Loucy (cell line): ENCODE data around the gene DAB2.

Experiments used
- H2AFZ ChIP-seq: fragments of 200-600 bp; sonication (generic); 2 replicates; pipeline ENCODE4 v1.6.0; 2016; ENCODE audit warnings: antibody characterized with exemption, mild to moderate bottlenecking, low read length, moderate library complexity
- H3F3A ChIP-seq: fragments of 200-600 bp; 2 replicates; pipeline ENCODE4 v1.6.0; 2016; ENCODE audit warnings: antibody characterized with exemption, low read depth, mild to moderate bottlenecking
- H3K27me3 ChIP-seq: fragments of 200-600 bp; sonication (generic); 2 replicates; pipeline ENCODE4 v1.6.1; 2014; ENCODE audit warnings: low read length, mild to moderate bottlenecking; ENCODE audit not compliant: insufficient read depth, poor library complexity, severe bottlenecking
- H3K36me3 ChIP-seq: fragments of 200-600 bp; sonication (generic); 2 replicates; pipeline ENCODE4 v1.6.1; 2016; ENCODE audit warnings: low read length; ENCODE audit not compliant: insufficient read depth
- H3K4me1 ChIP-seq: fragments of 200-600 bp; sonication (generic); 2 replicates; pipeline ENCODE4 v1.5.1; 2014; ENCODE audit warnings: low read length, mild to moderate bottlenecking; ENCODE audit not compliant: insufficient read depth, poor library complexity, severe bottlenecking
- H3K4me2 ChIP-seq: fragments of 200-600 bp; sonication (generic); 2 replicates; pipeline ENCODE4 v1.6.0; 2014; ENCODE audit warnings: antibody characterized with exemption, low read length, low read depth, mild to moderate bottlenecking; ENCODE audit not compliant: poor library complexity, severe bottlenecking
- H3K4me3 ChIP-seq: fragments of 200-600 bp; sonication (generic); 2 replicates; pipeline ENCODE4 v1.5.1; 2014; ENCODE audit warnings: low read length, mild to moderate bottlenecking, mixed read lengths; ENCODE audit not compliant: poor library complexity, severe bottlenecking
- H3K79me2 ChIP-seq: fragments of 200-600 bp; sonication (generic); 2 replicates; pipeline ENCODE4 v1.6.1; 2014; ENCODE audit warnings: low read length; ENCODE audit not compliant: insufficient read depth
- H3K9ac ChIP-seq: fragments of 200-600 bp; sonication (generic); 2 replicates; pipeline ENCODE4 v1.6.0; 2014; ENCODE audit warnings: mild to moderate bottlenecking, low read depth, low read length, moderate library complexity; ENCODE audit not compliant: poor library complexity, severe bottlenecking
- H3K9me2 ChIP-seq: fragments of 200-600 bp; sonication (generic); replicated peaks from 2 replicates; pipeline ENCODE4 v1.6.1; 2016; ENCODE audit warnings: low read depth, low read length, mixed read lengths
- H3K9me3 ChIP-seq: fragments of 200-600 bp; sonication (generic); 2 replicates; pipeline ENCODE4 v1.6.1; 2014; ENCODE audit warnings: mild to moderate bottlenecking, antibody characterized with exemption, low read length, low read depth; ENCODE audit not compliant: insufficient read depth
- H4K20me1 ChIP-seq: fragments of 200-600 bp; sonication (generic); 2 replicates; pipeline ENCODE4 v1.6.0; 2014; ENCODE audit warnings: antibody characterized with exemption, low read length, mild to moderate bottlenecking; ENCODE audit not compliant: insufficient read depth, poor library complexity, severe bottlenecking
- CTCF ChIP-seq: fragments of 200-600 bp; sonication (generic); conservative IDR thresholded peaks from 2 replicates; pipeline ENCODE4 v1.5.1; 2014; ENCODE audit warnings: mild to moderate bottlenecking, antibody characterized with exemption, low read length
- EZH2phosphoT487 ChIP-seq: fragments of 200-600 bp; IDR thresholded peaks from 2 replicates; pipeline ENCODE4 v1.6.1; 2018; ENCODE audit warnings: antibody characterized with exemption, mild to moderate bottlenecking, moderate library complexity, borderline replicate concordance

Gene DAB2

GRCh38 chr5:39443911-39444310, 19.1 kb upstream of the DAB2 start:
- Histone ChIP-seq H3K4me2 (no peak overlapping the region), H4K20me1 (no peaks in the 10 kb centered on the region), H3K79me2 (no peaks in the 10 kb centered on the region), H3K36me3 (no peaks in the 10 kb centered on the region), H2AFZ (no peak overlapping the region), H3K9me3 (no peaks in the 10 kb centered on the region), H3K4me3 (no peak overlapping the region), H3K27me3 (no peaks in the 10 kb centered on the region), H3K9me2 (no peaks in the 10 kb centered on the region), H3K4me1 (no peaks in the 10 kb centered on the region), H3K9ac (no peak overlapping the region), H3F3A (no peaks in the 10 kb centered on the region)
- TF ChIP-seq EZH2phosphoT487, result no peak
- TF ChIP-seq CTCF, result no peak

DNA sequence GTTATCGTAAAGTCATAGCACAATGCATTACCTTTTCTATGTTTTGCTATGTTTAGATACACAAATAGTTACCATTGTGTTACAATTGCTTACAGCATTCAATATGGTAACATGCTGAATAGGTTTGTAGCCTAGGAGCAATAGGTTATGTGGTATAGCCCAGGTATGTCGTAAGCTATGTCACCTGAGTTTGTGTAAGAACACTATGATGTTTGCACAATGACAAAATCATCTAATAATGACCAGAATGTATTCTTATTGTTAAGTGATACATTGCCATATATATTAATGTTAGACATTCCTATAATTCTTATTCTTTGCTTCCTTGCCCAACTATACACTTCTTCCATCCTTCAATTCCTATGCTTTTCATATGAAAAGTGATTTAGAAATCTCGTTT, 18.2 kb upstream of the DAB2 start:
- no peaks in the 10 kb centered on the region for H3K36me3 ChIP-seq
- H3K9me2 ChIP-seq, result no peaks in the 10 kb centered on the region
- H4K20me1 ChIP-seq, result no peaks in the 10 kb centered on the region
- H3K9ac ChIP-seq, result no peak overlapping the region
- no peak overlapping the region for H2AFZ ChIP-seq
- H3F3A ChIP-seq, result no peaks in the 10 kb centered on the region
- H3K4me2 ChIP-seq, result no peak overlapping the region
- no peak overlapping the region for H3K4me3 ChIP-seq
- H3K27me3 ChIP-seq, result no peaks in the 10 kb centered on the region
- H3K9me3 ChIP-seq, result no peaks in the 10 kb centered on the region
- TF ChIP-seq CTCF, result no peak
- TF ChIP-seq EZH2phosphoT487, result no peak
- H3K4me1 ChIP-seq, result no peaks in the 10 kb centered on the region
- no peaks in the 10 kb centered on the region for H3K79me2 ChIP-seq

GRCh38 chr5:39441838-39442237, 17.1 kb upstream of the DAB2 start:
- Histone ChIP-seq H3K4me1 (peaks cover 5% of the 10 kb centered on the region), H3K9me2 (no peaks in the 10 kb centered on the region), H4K20me1 (no peaks in the 10 kb centered on the region), H3K4me3 (no peak overlapping the region), H3K79me2 (no peaks in the 10 kb centered on the region), H3K9ac (no peak overlapping the region), H2AFZ (no peak overlapping the region), H3F3A (no peaks in the 10 kb centered on the region), H3K27me3 (no peaks in the 10 kb centered on the region), H3K9me3 (no peaks in the 10 kb centered on the region), H3K4me2 (no peak overlapping the region), H3K36me3 (no peaks in the 10 kb centered on the region)
- TF ChIP-seq EZH2phosphoT487, result no peak
- no peak for TF ChIP-seq CTCF
